ENCODE data around the gene PUS1. TPM values are rescaled to one million over a fixed set of nuclear protein-coding genes. Genes with fewer than 3 reads are reported as not detected.

Gene PUS1
- polyA plus RNA-seq, 1 donor from 2014 or later = 14.3 TPM

GRCh38 chr12:131981388-131981787 is 52.3 kb downstream of the PUS1 start:
- Histone ChIP-seq H3K27ac (ENCODE audit: low read length) (no peak overlapping the region), H4K20me1 (ENCODE audit: insufficient read depth) (no peaks in the 10 kb centered on the region), H3K4me3 (ENCODE audit: low read length) (no peak overlapping the region), H3K79me2 (replicated peaks; ENCODE audit: insufficient read depth, low read length) (peaks cover 6% of the 10 kb centered on the region), H3K9ac (ENCODE audit: low read length) (no peak overlapping the region), H2AFZ (ENCODE audit: low read depth, low read length) (no peak overlapping the region), H3F3A (ENCODE audit: insufficient read depth, low read length, poor library complexity, severe bottlenecking) (no peaks in the 10 kb centered on the region), H3K27me3 (ENCODE audit: insufficient read depth, low read depth, low read length) (no peaks in the 10 kb centered on the region), H3K9me2 (ENCODE audit: insufficient read depth, low read length) (no peaks in the 10 kb centered on the region), H3K36me3 (ENCODE audit: insufficient read depth, low read length) (no peaks in the 10 kb centered on the region), H3K4me2 (ENCODE audit: low read length) (no peak overlapping the region), H3K9me3 (ENCODE audit: low read length) (no peaks in the 10 kb centered on the region)
- TF ChIP-seq EP300 (conservative IDR thresholded peaks at IDR 0.05; ENCODE audit: poor library complexity, severe bottlenecking) (no peak), RAD21 (conservative IDR thresholded peaks at IDR 0.05) (no peak), POLR2AphosphoS5 (IDR thresholded peaks at IDR 0.05) (no peak), SMC3 (conservative IDR thresholded peaks at IDR 0.05; ENCODE audit: poor library complexity) (no peak), EZH2 (IDR thresholded peaks at IDR 0.05; ENCODE audit: borderline replicate concordance, insufficient read depth, low read length, poor library complexity, severe bottlenecking) (no peak), TAF1 (IDR thresholded peaks at IDR 0.05; ENCODE audit: low read depth) (no peak), MXI1 (conservative IDR thresholded peaks at IDR 0.05; ENCODE audit: poor library complexity, severe bottlenecking) (no peak)
- TF ChIP-seq, protein P1, sequence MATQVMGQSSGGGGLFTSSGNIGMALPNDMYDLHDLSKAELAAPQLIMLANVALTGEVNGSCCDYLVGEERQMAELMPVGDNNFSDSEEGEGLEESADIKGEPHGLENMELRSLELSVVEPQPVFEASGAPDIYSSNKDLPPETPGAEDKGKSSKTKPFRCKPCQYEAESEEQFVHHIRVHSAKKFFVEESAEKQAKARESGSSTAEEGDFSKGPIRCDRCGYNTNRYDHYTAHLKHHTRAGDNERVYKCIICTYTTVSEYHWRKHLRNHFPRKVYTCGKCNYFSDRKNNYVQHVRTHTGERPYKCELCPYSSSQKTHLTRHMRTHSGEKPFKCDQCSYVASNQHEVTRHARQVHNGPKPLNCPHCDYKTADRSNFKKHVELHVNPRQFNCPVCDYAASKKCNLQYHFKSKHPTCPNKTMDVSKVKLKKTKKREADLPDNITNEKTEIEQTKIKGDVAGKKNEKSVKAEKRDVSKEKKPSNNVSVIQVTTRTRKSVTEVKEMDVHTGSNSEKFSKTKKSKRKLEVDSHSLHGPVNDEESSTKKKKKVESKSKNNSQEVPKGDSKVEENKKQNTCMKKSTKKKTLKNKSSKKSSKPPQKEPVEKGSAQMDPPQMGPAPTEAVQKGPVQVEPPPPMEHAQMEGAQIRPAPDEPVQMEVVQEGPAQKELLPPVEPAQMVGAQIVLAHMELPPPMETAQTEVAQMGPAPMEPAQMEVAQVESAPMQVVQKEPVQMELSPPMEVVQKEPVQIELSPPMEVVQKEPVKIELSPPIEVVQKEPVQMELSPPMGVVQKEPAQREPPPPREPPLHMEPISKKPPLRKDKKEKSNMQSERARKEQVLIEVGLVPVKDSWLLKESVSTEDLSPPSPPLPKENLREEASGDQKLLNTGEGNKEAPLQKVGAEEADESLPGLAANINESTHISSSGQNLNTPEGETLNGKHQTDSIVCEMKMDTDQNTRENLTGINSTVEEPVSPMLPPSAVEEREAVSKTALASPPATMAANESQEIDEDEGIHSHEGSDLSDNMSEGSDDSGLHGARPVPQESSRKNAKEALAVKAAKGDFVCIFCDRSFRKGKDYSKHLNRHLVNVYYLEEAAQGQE (IDR thresholded peaks at IDR 0.05; ENCODE audit: borderline replicate concordance) = no peak
- TF ChIP-seq, protein P2, sequence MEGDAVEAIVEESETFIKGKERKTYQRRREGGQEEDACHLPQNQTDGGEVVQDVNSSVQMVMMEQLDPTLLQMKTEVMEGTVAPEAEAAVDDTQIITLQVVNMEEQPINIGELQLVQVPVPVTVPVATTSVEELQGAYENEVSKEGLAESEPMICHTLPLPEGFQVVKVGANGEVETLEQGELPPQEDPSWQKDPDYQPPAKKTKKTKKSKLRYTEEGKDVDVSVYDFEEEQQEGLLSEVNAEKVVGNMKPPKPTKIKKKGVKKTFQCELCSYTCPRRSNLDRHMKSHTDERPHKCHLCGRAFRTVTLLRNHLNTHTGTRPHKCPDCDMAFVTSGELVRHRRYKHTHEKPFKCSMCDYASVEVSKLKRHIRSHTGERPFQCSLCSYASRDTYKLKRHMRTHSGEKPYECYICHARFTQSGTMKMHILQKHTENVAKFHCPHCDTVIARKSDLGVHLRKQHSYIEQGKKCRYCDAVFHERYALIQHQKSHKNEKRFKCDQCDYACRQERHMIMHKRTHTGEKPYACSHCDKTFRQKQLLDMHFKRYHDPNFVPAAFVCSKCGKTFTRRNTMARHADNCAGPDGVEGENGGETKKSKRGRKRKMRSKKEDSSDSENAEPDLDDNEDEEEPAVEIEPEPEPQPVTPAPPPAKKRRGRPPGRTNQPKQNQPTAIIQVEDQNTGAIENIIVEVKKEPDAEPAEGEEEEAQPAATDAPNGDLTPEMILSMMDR (IDR thresholded peaks at IDR 0.05; ENCODE audit: poor library complexity, severe bottlenecking) = no peak

DNA sequence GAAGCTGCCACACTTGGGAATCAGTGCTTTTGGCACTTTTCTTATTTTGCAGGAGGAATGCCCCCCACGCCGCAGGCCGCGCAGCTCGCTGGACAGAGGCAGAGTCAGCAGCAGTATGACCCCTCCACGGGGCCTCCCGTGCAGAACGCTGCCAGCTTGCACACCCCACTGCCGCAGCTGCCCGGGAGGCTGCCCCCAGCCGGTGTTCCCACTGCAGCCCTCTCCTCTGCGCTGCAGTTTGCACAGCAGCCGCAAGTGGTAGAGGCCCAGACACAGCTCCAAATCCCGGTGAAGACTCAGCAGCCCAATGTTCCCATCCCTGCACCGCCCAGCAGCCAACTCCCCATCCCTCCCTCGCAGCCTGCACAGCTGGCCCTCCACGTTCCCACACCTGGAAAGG is 53.0 kb downstream of the PUS1 start:
- H3K4me2 ChIP-seq (ENCODE audit: low read length) = no peak overlapping the region
- no peak overlapping the region for H2AFZ ChIP-seq (ENCODE audit: low read depth, low read length)
- H3K9me2 ChIP-seq (ENCODE audit: insufficient read depth, low read length) = no peaks in the 10 kb centered on the region
- peaks cover 6% of the 10 kb centered on the region for H3K36me3 ChIP-seq (ENCODE audit: insufficient read depth, low read length)
- no peak overlapping the region for H3K9ac ChIP-seq (ENCODE audit: low read length)
- no peaks in the 10 kb centered on the region for H3F3A ChIP-seq (ENCODE audit: insufficient read depth, low read length, poor library complexity, severe bottlenecking)
- TF ChIP-seq, protein P2 (IDR thresholded peaks at IDR 0.05; ENCODE audit: poor library complexity, severe bottlenecking) = no peak
- TF ChIP-seq, protein P1 (IDR thresholded peaks at IDR 0.05; ENCODE audit: borderline replicate concordance) = no peak
- TF ChIP-seq SMC3 (conservative IDR thresholded peaks at IDR 0.05; ENCODE audit: poor library complexity) (no peak), TAF1 (IDR thresholded peaks at IDR 0.05; ENCODE audit: low read depth) (no peak), POLR2AphosphoS5 (IDR thresholded peaks at IDR 0.05) (no peak), EP300 (conservative IDR thresholded peaks at IDR 0.05; ENCODE audit: poor library complexity, severe bottlenecking) (no peak), MXI1 (conservative IDR thresholded peaks at IDR 0.05; ENCODE audit: poor library complexity, severe bottlenecking) (no peak), EZH2 (IDR thresholded peaks at IDR 0.05; ENCODE audit: borderline replicate concordance, insufficient read depth, low read length, poor library complexity, severe bottlenecking) (no peak), RAD21 (conservative IDR thresholded peaks at IDR 0.05) (no peak)
- no peaks in the 10 kb centered on the region for H3K27me3 ChIP-seq (ENCODE audit: insufficient read depth, low read depth, low read length)
- no peak overlapping the region for H3K4me3 ChIP-seq (ENCODE audit: low read length)
- H4K20me1 ChIP-seq (ENCODE audit: insufficient read depth) = no peaks in the 10 kb centered on the region
- no peaks in the 10 kb centered on the region for H3K9me3 ChIP-seq (ENCODE audit: low read length)
- H3K27ac ChIP-seq (ENCODE audit: low read length) = no peak overlapping the region
- H3K79me2 ChIP-seq (replicated peaks; ENCODE audit: insufficient read depth, low read length) = peaks cover 6% of the 10 kb centered on the region
